CD14-positive monocyte (primary cell): ENCODE results near the gene GPSM3. TPM values are rescaled to one million over a fixed set of nuclear protein-coding genes. Genes with fewer than 3 reads are reported as not detected.

Experiments
- DNase-seq, 3 donors: peaks; one replicate each; pipeline ENCODE4 v3.0.0-alpha.2; 2011 to 2022
- H2AFZ ChIP-seq: 2 replicates; pipeline ENCODE4 v1.6.0; 2012; ENCODE audit warnings: mild to moderate bottlenecking, low read depth, low read length, inconsistent platforms; ENCODE audit not compliant: insufficient read depth, poor library complexity, severe bottlenecking
- H3K27ac ChIP-seq, 2 donors: 1 replicate in 1 of 2; 2 replicates in 1 of 2; pipeline ENCODE4 v1.5.1; 2012 to 2013; ENCODE audit warnings: low read length in 2 of 2, control low read depth in 1 of 2, inconsistent platforms in 1 of 2, low read depth in 1 of 2, mild to moderate bottlenecking in 1 of 2
- H3K27me3 ChIP-seq, 2 donors: one replicate each; pipeline versions ENCODE4 v1.6.0 to v1.6.1; 2011 to 2013; ENCODE audit warnings: low read length in 2 of 2; ENCODE audit not compliant: control insufficient read depth in 2 of 2, insufficient read depth in 2 of 2
- H3K36me3 ChIP-seq, 2 donors: replicated peaks in 1 of 2; 1 replicate in 1 of 2; 2 replicates in 1 of 2; pipeline versions ENCODE4 v1.5.1 to v1.6.1; 2012 to 2013; ENCODE audit warnings: low read length in 2 of 2, control low read depth in 1 of 2, inconsistent platforms in 1 of 2, mild to moderate bottlenecking in 1 of 2; ENCODE audit not compliant: insufficient read depth in 2 of 2, control insufficient read depth in 1 of 2
- H3K4me1 ChIP-seq, 2 donors: 1 replicate in 1 of 2; 2 replicates in 1 of 2; pipeline versions ENCODE4 v1.5.1 to v1.6.1; 2012 to 2013; ENCODE audit warnings: low read length in 2 of 2, control low read depth in 1 of 2, inconsistent platforms in 1 of 2, mild to moderate bottlenecking in 1 of 2, moderate library complexity in 1 of 2; ENCODE audit not compliant: insufficient read depth in 2 of 2, control insufficient read depth in 1 of 2
- H3K4me2 ChIP-seq: replicated peaks from 2 replicates; pipeline ENCODE3; 2012; ENCODE audit warnings: low read length, moderate library complexity, mild to moderate bottlenecking; ENCODE audit not compliant: poor library complexity, severe bottlenecking; ENCODE audit errors: extremely low read depth
- H3K4me3 ChIP-seq, 3 experiments: fragments of 200-600 bp in 1 of 3; sonication (generic) in 1 of 3; replicated peaks in 1 of 3; 1 replicate in 2 of 3; 2 replicates in 1 of 3; pipeline ENCODE4 v1.5.1; 2011 to 2013; ENCODE audit warnings: low read length in 3 of 3, mild to moderate bottlenecking in 3 of 3, control low read depth in 2 of 3, low read depth in 2 of 3, inconsistent platforms in 1 of 3, moderate library complexity in 1 of 3
- H3K79me2 ChIP-seq: 2 replicates; pipeline ENCODE4 v1.6.0; 2012; ENCODE audit warnings: mild to moderate bottlenecking, control low read depth, inconsistent platforms, low read length, moderate library complexity; ENCODE audit not compliant: insufficient read depth
- H3K9ac ChIP-seq: 2 replicates; pipeline ENCODE4 v1.6.0; 2017; ENCODE audit warnings: low read length, mild to moderate bottlenecking; ENCODE audit not compliant: insufficient read depth, poor library complexity, severe bottlenecking
- H3K9me3 ChIP-seq, 2 donors: replicated peaks in 1 of 2; 1 replicate in 1 of 2; 2 replicates in 1 of 2; pipeline versions ENCODE4 v1.5.1 to v1.6.1; 2012 to 2013; ENCODE audit warnings: low read length in 2 of 2, control low read depth in 1 of 2; ENCODE audit not compliant: control insufficient read depth in 1 of 2, insufficient read depth in 1 of 2
- H4K20me1 ChIP-seq: 2 replicates; pipeline ENCODE4 v1.6.0; 2012; ENCODE audit warnings: mild to moderate bottlenecking, low read length, control low read depth, moderate library complexity; ENCODE audit not compliant: insufficient read depth
- H3K27ac Mint-ChIP-seq, 7 donors: one replicate each; pipeline ENCODE4 v1.8.0; 2020; ENCODE audit warnings: mild to moderate bottlenecking in 7 of 7, mixed read lengths in 7 of 7, moderate library complexity in 6 of 7, inconsistent platforms in 2 of 7
- H3K27me3 Mint-ChIP-seq, 3 donors: one replicate each; pipeline ENCODE4 v1.8.0; 2021 to 2022; ENCODE audit warnings: low read depth in 3 of 3, mild to moderate bottlenecking in 3 of 3, mixed read lengths in 3 of 3, moderate library complexity in 3 of 3, inconsistent platforms in 1 of 3
- H3K36me3 Mint-ChIP-seq, 2 donors: one replicate each; pipeline ENCODE4 v1.8.0; 2020; ENCODE audit warnings: mixed read lengths in 2 of 2, inconsistent platforms in 1 of 2, mild to moderate bottlenecking in 1 of 2
- H3K4me1 Mint-ChIP-seq: one replicate; pipeline ENCODE4 v1.8.0; 2020; ENCODE audit warnings: mild to moderate bottlenecking, mixed read lengths
- H3K4me3 Mint-ChIP-seq, 2 donors: one replicate each; pipeline ENCODE4 v1.8.0; 2020; ENCODE audit warnings: mild to moderate bottlenecking in 2 of 2, mixed read lengths in 2 of 2, moderate library complexity in 1 of 2
- H3K9me3 Mint-ChIP-seq, 7 donors: one replicate each; pipeline ENCODE4 v1.8.0; 2020 to 2022; ENCODE audit warnings: mixed read lengths in 7 of 7, mild to moderate bottlenecking in 6 of 7, moderate library complexity in 6 of 7, inconsistent platforms in 2 of 7
- WGBS: methylation state at CpG from one replicate; pipeline ENCODE4 v1.1.5; 2013; ENCODE audit warnings: missing lambda C conversion rate; ENCODE audit not compliant: insufficient coverage; 5-methylcytosine and 5-hydroxymethylcytosine counted together
- intact Hi-C, 2 donors: fragments of 100-400 bp; cut with micrococcal nuclease; formaldehyde crosslinking; loops; one replicate each; pipeline versions ENCODE4 v1.15.0 to v1.15.1; 2023
- polyA plus RNA-seq, 3 donors: library from polyadenylated mRNA; depleted of rRNA in 1 of 3; unstranded in 2 of 3; stranded (reverse) in 1 of 3; fragments of 300-500 nt in 2 of 3; fragments of >200 nt in 1 of 3; fragmentation: Illumina TruSeq in 2 of 3; gene quantifications; 1 replicate in 2 of 3; 2 replicates in 1 of 3; pipeline ENCODE4 v1.2.3, GENCODE V29; 2012 to 2021
- TF ChIP-seq, protein P1 (sequence below): fragments of 200-600 bp; IDR thresholded peaks from one replicate; pipeline ENCODE4 v1.8.0; 2022; ENCODE audit warnings: antibody characterized with exemption, mild to moderate bottlenecking

GPSM3 gene
- polyA plus RNA-seq, 3 donors, result 86.1 to 340 (median 101) TPM

DNA sequence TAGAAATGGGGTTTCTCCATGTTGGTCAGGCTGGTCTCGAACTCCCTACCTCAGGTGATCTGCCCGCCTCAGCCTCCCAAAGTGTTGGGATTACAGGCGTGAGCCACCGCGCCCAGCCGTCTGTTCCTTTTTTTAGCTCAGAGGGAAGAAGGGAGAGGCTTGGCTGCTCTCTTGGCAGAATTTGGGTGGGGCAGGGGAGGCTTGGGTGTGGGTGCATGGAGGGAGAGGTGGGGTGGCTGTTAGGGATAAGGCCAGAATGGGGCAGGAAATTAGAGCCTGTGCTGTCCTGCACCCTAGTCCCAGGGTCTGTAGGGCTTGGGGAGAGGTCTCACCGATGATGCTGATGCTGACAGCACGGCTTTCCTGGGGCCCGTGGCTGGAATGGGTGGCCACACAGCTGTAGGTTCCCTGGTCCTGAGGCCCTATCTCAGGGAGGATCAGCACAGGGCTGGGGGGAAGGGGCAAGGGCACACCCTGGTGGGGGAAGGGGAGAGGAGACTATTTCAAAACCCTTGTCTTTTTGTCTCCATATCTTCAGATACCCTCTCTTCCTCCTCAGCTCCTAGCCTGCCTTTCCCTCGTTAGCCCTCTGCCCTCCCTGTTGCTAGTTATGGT, 10.4 kb downstream of the GPSM3 start:
- Histone ChIP-seq H3K9ac (no peak overlapping the region), H3K9me3 (no peaks in the 10 kb centered on the region), H3K36me3 (peaks cover 45 to 61% of the 10 kb centered on the region in 2 donors), H3K27ac (peak overlapping the region; percentile 27 to 62), H4K20me1 (no peaks in the 10 kb centered on the region), H3K79me2 (peaks cover 54% of the 10 kb centered on the region), H3K27me3 (no peaks in the 10 kb centered on the region), H3K4me3 (no peak overlapping the region), H3K4me2 (no peak overlapping the region), H2AFZ (no peak overlapping the region), H3K4me1 (peaks cover 49 to 58% of the 10 kb centered on the region in 2 donors)
- no peak overlapping the region for H3K4me3 Mint-ChIP-seq
- peaks cover 48 to 61% of the 10 kb centered on the region in 2 donors for H3K36me3 Mint-ChIP-seq
- DNase-seq, result no peak
- TF ChIP-seq, protein P1, sequence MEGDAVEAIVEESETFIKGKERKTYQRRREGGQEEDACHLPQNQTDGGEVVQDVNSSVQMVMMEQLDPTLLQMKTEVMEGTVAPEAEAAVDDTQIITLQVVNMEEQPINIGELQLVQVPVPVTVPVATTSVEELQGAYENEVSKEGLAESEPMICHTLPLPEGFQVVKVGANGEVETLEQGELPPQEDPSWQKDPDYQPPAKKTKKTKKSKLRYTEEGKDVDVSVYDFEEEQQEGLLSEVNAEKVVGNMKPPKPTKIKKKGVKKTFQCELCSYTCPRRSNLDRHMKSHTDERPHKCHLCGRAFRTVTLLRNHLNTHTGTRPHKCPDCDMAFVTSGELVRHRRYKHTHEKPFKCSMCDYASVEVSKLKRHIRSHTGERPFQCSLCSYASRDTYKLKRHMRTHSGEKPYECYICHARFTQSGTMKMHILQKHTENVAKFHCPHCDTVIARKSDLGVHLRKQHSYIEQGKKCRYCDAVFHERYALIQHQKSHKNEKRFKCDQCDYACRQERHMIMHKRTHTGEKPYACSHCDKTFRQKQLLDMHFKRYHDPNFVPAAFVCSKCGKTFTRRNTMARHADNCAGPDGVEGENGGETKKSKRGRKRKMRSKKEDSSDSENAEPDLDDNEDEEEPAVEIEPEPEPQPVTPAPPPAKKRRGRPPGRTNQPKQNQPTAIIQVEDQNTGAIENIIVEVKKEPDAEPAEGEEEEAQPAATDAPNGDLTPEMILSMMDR, result no peak
- H3K27me3 Mint-ChIP-seq, result peaks cover 0 to 3% (median 2%) of the 10 kb centered on the region in 3 donors
- intact Hi-C loops, result no loop called here
- H3K4me1 Mint-ChIP-seq, result peaks cover 68% of the 10 kb centered on the region
- WGBS, result 41% methylated on average over 5 of the region's 10 CpGs
- peak overlapping the region; percentile 62 to 92 (median 78) for H3K27ac Mint-ChIP-seq
- H3K9me3 Mint-ChIP-seq, result no peaks in the 10 kb centered on the region

DNA sequence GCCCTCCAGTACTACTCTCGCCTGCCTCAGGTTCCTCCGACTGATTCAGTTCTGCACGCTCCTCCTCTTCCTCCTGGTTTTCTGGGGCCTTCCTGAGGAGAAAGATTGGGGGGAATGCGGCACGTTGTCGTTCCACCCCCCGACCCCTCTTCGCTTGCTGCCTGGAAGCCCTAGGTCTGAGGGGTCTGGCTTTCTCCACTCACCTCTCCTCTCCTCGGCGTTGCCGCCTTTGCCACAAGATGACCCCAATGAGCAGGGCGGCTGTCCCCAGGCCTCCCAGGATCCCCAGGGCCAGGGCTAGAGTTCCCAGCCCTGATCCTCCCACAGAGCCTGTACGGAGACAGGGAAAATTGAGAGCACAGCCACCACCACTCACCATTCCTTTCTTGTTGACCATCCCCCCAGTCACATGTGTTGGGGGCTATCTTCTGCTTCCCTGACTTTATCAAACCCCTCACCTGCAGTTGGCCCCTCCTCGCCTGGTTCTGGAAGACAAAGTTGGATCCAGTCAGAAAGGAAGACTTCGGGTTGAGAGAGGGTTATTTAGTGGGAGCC, 11.2 kb downstream of the GPSM3 start:
- H3K36me3 Mint-ChIP-seq, result peaks cover 40 to 53% of the 10 kb centered on the region in 2 donors

More for the DNA sequence above, 11.2 kb downstream of the GPSM3 start:
- H3K27me3 ChIP-seq, result no peaks in the 10 kb centered on the region
- H3K36me3 ChIP-seq, result peaks cover 37 to 53% of the 10 kb centered on the region in 2 donors
- H3K27ac Mint-ChIP-seq, result peak overlapping the region in 6 of 7 donors; percentile 15 to 100 (median 29)
- peaks cover 68% of the 10 kb centered on the region for H3K4me1 Mint-ChIP-seq
- H3K79me2 ChIP-seq, result peaks cover 51% of the 10 kb centered on the region
- no peaks in the 10 kb centered on the region for H4K20me1 ChIP-seq
- H3K27ac ChIP-seq, result peak overlapping the region in 1 of 2 donors; percentile 38
- H3K4me3 Mint-ChIP-seq, result no peak overlapping the region
- WGBS, result 91% methylated on average over 5 of the region's 15 CpGs
- DNase-seq, result no peak
- intact Hi-C loops, result no loop called here
- TF ChIP-seq, protein P1, result no peak
- H3K9ac ChIP-seq, result no peak overlapping the region
- no peak overlapping the region for H3K4me2 ChIP-seq
- H3K4me1 ChIP-seq, result peaks cover 49 to 58% of the 10 kb centered on the region in 2 donors
- H3K9me3 ChIP-seq, result no peaks in the 10 kb centered on the region
- H3K27me3 Mint-ChIP-seq, result peaks cover 0 to 4% (median 0%) of the 10 kb centered on the region in 3 donors
- no peaks in the 10 kb centered on the region for H3K9me3 Mint-ChIP-seq
- H2AFZ ChIP-seq, result no peak overlapping the region
- no peak overlapping the region for H3K4me3 ChIP-seq
